Keratinocyte (primary cell): ENCODE measurements around the gene ISG20L2.

Source experiments
- CTCF ChIP-seq, 3 experiments: IDR thresholded peaks in 1 of 3; conservative IDR thresholded peaks in 1 of 3; optimal IDR thresholded peaks in 1 of 3; 2 replicates in 2 of 3; 3 replicates in 1 of 3; pipeline versions ENCODE3 to v1.5.1; 2011; ENCODE audit warnings: low read length in 3 of 3, mild to moderate bottlenecking in 3 of 3, moderate library complexity in 2 of 3, control low read depth in 1 of 3, inconsistent platforms in 1 of 3; ENCODE audit not compliant: insufficient read depth in 2 of 3; ENCODE audit errors: extremely low read depth in 1 of 3
- EZH2 ChIP-seq: IDR thresholded peaks from one replicate; pipeline ENCODE4 v1.6.1; 2012; ENCODE audit warnings: inconsistent platforms, mild to moderate bottlenecking, low read length, moderate library complexity

GRCh38 chr1:156766298-156767100, 37.9 kb upstream of the ISG20L2 start:
- TF ChIP-seq CTCF (optimal IDR thresholded peaks at IDR 0.05 in 1 of 3, IDR thresholded peaks at IDR 0.05 in 1 of 3, conservative IDR thresholded peaks at IDR 0.05 in 1 of 3; ENCODE audit: extremely low read depth in 1 of 3, insufficient read depth in 2 of 3, low read length in 3 of 3) (peak in 1 of 3 experiments; percentile 14), EZH2 (no peak)
